Activated CD4-positive, alpha-beta memory T cell treated with anti-CD3 and anti-CD28 coated beads, Interleukin-2, amount 10 ng/mL, durations not matched to agents 7 days and 5 days (primary cell): ENCODE measurements around the gene CARD16. TPM values are rescaled to one million over a fixed set of nuclear protein-coding genes. Genes with fewer than 3 reads are reported as not detected.
"Not testable (repeated sequence)": the region's sequence is repeated elsewhere in the genome, so short reads cannot be mapped to it uniquely, and the experiment has no call there.

ENCODE experiments used
- CTCF ChIA-PET: fragments of 350-600 bp; sonication (Branson Sonifier 250); formaldehyde crosslinking; loops from one replicate; lab custom pipeline; 2021; ENCODE audit warnings: antibody characterized with exemption, inconsistent platforms; lab: Charles Lee
- POLR2A ChIA-PET: fragments of 350-600 bp; sonication (Branson Sonifier 250); formaldehyde crosslinking; loops from one replicate; lab custom pipeline; 2021; ENCODE audit warnings: antibody characterized with exemption; lab: Charles Lee
- DNase-seq: peaks from one replicate; pipeline ENCODE4 v3.0.0-alpha.2; 2020
- H3K27ac Mint-ChIP-seq: one replicate; pipeline ENCODE4 v1.8.0; 2021; ENCODE audit warnings: mild to moderate bottlenecking, mixed read lengths
- H3K27me3 Mint-ChIP-seq: one replicate; pipeline ENCODE4 v1.8.0; 2021; ENCODE audit warnings: mixed read lengths
- H3K36me3 Mint-ChIP-seq: one replicate; pipeline ENCODE4 v1.8.0; 2021; ENCODE audit warnings: low read depth, mixed read lengths
- H3K4me1 Mint-ChIP-seq: one replicate; pipeline ENCODE4 v1.8.0; 2021; ENCODE audit warnings: mixed read lengths
- H3K4me3 Mint-ChIP-seq: one replicate; pipeline ENCODE4 v1.8.0; 2021; ENCODE audit warnings: mild to moderate bottlenecking, mixed read lengths
- H3K9me3 Mint-ChIP-seq: one replicate; pipeline ENCODE4 v1.8.0; 2021; ENCODE audit warnings: mixed read lengths
- total RNA-seq, 2 experiments: library from RNA; stranded (reverse); gene quantifications; one replicate each; pipeline ENCODE4 v1.2.3, GENCODE V29; 2021

The CARD16 gene
- total RNA-seq, 2 experiments from 2014 or later = 98.1 to 101 TPM

DNA sequence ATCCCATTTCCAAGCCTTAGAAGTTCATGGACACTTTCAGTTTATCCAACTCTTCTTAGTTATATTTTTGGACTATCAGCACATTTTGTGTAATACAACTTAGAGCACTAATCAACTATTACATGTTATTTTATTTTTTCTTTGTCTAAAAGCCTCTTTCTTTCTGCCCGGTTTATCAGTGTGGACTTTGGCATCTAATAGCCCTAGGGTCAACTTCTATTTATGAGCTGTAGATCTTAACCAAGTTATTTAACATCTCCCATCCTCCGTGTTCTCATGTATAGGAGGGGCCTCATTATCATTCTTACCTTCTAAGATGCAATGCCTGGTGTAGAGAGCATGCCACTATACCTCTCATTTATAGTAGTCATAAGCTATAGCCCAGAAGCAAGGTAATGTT, 4.4 kb downstream of the CARD16 start:
- H3K36me3 Mint-ChIP-seq = peaks cover 81% of the 10 kb centered on the region
- H3K4me1 Mint-ChIP-seq = peaks cover 39% of the 10 kb centered on the region
- no peak for DNase-seq
- peaks cover 4% of the 10 kb centered on the region for H3K9me3 Mint-ChIP-seq
- no peak overlapping the region for H3K27ac Mint-ChIP-seq
- CTCF ChIA-PET = no interaction called here
- POLR2A ChIA-PET = interaction anchor here (1.2 kb wide), 1 partner anchor 29 kb away, joined by 3 read pairs; no protein-coding TSS in a partner anchor
- no peak overlapping the region for H3K4me3 Mint-ChIP-seq
- H3K27me3 Mint-ChIP-seq = no peaks in the 10 kb centered on the region

DNA sequence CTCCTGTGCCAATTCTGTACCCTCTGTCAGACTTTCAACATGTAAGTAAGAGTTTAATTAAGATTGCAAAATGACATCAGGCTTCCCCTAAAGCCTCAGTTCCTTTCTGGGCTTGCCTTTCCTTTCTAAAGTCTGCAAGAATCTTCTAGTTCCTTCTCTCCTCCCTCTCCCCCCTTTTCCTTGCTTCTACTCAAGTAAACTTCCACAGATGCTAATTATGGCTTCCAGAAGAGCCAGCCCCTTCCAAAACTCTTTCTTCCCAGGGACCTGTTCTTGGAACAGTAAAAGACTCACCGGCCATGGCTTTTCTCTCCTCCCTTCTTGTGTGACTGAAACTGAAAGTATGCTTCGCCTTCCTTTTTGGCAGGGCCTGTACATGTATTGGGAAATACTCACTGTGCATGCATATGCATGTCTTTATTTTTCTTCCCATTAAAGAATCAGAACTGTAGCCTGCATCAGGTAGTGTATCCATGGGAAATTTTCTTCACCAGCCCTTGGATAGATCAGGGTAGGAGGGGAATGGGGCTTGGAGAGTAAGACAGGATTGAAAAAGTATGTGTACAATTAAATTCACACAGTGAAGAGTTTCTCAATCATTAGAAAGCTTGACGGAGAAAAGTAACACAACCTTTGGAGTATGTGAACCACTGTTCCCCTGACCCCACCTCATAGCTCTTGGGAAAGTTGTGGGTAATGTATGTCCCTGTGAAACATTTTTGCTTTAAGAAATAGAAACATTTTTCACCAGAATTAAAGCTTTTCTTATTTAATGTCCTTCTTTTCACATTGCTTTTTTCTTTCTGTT, 10.1 kb downstream of the CARD16 start, which contains the start of gene CASP1:
TSS of gene CASP1 (minus strand) at position 332 of the 808 bp plus-strand sequence. CDS start at position 301, 31 bp downstream.
- Mint-ChIP-seq H3K4me1 (peaks cover 43% of the 10 kb centered on the region), H3K27me3 (no peaks in the 10 kb centered on the region), H3K4me3 (peak within 1 kb of the TSS; percentile 90), H3K36me3 (peaks cover 77% of the 10 kb centered on the region), H3K9me3 (peaks cover 2% of the 10 kb centered on the region), H3K27ac (peak within 1 kb of the TSS; percentile 87)
- POLR2A ChIA-PET = interaction anchor here (1.3 to 1.4 kb wide), 2 partner anchors 9 to 66 kb away, joined by 3 to 8 read pairs; partner anchors contain the start of gene CASP4
- CTCF ChIA-PET = interaction anchor here (0.8 kb wide), 1 partner anchor 8 kb away, joined by 3 read pairs; no protein-coding TSS in a partner anchor
- peak; percentile 33 for DNase-seq

DNA sequence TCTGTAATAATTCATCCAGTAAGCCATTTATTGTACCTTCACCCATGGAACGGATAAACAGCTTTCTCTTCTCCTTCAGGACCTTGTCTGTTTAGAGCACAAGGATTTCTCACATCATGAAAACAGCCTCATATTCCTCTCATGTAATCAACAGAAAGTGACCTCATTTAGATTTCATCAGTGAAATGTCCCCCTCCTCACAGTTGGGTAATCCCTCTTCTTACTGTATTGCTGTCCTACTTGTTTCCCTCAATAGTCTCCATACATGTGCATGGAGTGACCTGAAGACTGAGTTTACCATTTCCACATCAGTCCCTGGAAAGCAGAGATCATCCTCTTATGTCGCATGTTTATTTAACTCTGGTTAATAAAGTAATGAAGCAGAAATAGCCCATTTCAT, 10.7 kb downstream of the CARD16 start:
- peaks cover 41% of the 10 kb centered on the region for H3K4me1 Mint-ChIP-seq
- H3K27me3 Mint-ChIP-seq, H3K9me3 Mint-ChIP-seq, DNase-seq: not testable (repeated sequence)
- POLR2A ChIA-PET = interaction anchor here (0.8 to 1.0 kb wide), 4 partner anchors 9 to 100 kb away, joined by 3 to 7 read pairs (median 3); partner anchors contain the start of gene CASP5
- H3K4me3 Mint-ChIP-seq = peak overlapping the region; percentile 90
- H3K27ac Mint-ChIP-seq = peak overlapping the region; percentile 87
- CTCF ChIA-PET = interaction anchor here (1.1 kb wide), 1 partner anchor 9 kb away, joined by 5 read pairs; no protein-coding TSS in a partner anchor
- H3K36me3 Mint-ChIP-seq = peaks cover 77% of the 10 kb centered on the region

DNA sequence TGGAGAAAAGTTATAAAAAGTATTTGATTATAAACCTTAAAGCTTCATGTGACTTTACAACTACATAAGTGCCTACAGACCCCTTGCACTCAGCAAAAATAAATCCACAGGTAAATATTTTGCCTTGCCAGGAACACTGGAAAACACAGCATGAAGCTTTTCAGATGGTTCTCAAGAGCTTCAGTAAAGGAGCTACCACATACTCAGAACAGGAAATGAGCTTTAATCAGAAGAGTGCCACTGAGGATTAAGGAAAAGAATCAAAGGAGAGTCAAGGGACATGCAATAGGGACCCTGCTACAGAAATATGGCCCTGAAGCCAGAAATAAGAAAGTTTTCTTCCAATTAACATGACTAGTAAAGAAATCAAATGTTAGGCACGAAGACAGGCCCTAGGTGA, 11.4 kb downstream of the CARD16 start:
- ChIA-PET POLR2A (interaction anchor here (0.7 to 1.0 kb wide), 5 partner anchors 10 to 99 kb away, joined by 3 to 7 read pairs (median 3); partner anchors contain the start of gene CASP5), CTCF (interaction anchor here (1.1 kb wide), 1 partner anchor 9 kb away, joined by 5 read pairs; no protein-coding TSS in a partner anchor)
- no peaks in the 10 kb centered on the region for H3K27me3 Mint-ChIP-seq
- H3K27ac Mint-ChIP-seq = peak overlapping the region; percentile 87
- H3K4me1 Mint-ChIP-seq = peaks cover 42% of the 10 kb centered on the region
- H3K4me3 Mint-ChIP-seq = peak overlapping the region; percentile 90
- H3K36me3 Mint-ChIP-seq = peaks cover 79% of the 10 kb centered on the region
- DNase-seq = no peak
- peaks cover 2% of the 10 kb centered on the region for H3K9me3 Mint-ChIP-seq

DNA sequence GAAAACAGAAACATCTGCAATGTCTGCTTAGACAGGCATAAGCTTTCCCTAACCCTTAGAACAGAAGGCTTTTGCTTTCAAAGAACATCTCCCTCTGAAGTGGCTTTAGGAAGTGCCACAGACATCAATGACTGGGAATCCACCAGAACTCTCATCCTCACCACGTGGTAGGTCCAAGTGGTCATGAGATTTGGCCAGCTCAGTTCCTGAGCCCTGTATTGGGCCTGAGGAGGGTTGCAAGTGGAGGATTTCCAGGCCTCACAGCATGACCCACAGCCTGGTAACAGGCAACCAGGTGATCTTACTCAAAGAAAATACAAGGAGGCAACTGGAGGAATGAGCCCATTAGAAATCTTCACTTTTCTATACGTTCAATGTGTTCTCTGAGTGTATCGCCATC, 11.8 kb downstream of the CARD16 start:
- Mint-ChIP-seq H3K9me3 (peaks cover 2% of the 10 kb centered on the region), H3K27me3 (no peaks in the 10 kb centered on the region), H3K27ac (peak overlapping the region; percentile 87), H3K4me1 (peaks cover 46% of the 10 kb centered on the region), H3K36me3 (peaks cover 79% of the 10 kb centered on the region), H3K4me3 (peak overlapping the region; percentile 90)
- ChIA-PET POLR2A (interaction anchor here (0.7 to 1.0 kb wide), 5 partner anchors 10 to 99 kb away, joined by 3 to 7 read pairs (median 3); partner anchors contain the start of gene CASP5), CTCF (interaction anchor here (0.7 to 1.1 kb wide), 2 partner anchors 10 to 502 kb away, joined by 3 to 5 read pairs; no protein-coding TSS in a partner anchor)
- DNase-seq = no peak

DNA sequence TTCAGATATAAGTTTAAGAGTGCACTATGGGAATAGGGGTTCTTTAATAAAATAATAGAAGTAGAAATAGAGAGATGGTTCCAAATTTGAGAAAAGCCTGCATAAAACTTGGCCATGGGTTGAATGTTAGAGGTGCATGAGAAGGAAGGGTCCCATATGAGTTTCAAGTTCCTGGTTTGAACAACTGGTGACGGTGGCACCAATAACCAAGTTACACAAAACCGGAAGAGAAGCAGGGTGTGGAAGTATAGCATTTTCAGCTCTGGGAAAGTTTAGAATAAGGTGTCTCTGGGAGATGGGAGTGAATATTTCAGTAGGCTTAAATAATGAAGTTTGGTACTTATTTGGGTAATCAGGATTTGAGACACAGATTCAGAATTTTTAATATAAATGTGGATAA, 12.6 kb downstream of the CARD16 start:
- ChIA-PET POLR2A (no interaction called here), CTCF (interaction anchor here (0.7 kb wide), 1 partner anchor 501 kb away, joined by 3 read pairs; no protein-coding TSS in a partner anchor)
- no peaks in the 10 kb centered on the region for H3K9me3 Mint-ChIP-seq
- H3K4me1 Mint-ChIP-seq = peaks cover 52% of the 10 kb centered on the region
- DNase-seq = no peak
- H3K4me3 Mint-ChIP-seq = peak overlapping the region; percentile 90
- H3K27ac Mint-ChIP-seq = peak overlapping the region; percentile 13
- H3K27me3 Mint-ChIP-seq = no peaks in the 10 kb centered on the region
- H3K36me3 Mint-ChIP-seq = peaks cover 76% of the 10 kb centered on the region

DNA sequence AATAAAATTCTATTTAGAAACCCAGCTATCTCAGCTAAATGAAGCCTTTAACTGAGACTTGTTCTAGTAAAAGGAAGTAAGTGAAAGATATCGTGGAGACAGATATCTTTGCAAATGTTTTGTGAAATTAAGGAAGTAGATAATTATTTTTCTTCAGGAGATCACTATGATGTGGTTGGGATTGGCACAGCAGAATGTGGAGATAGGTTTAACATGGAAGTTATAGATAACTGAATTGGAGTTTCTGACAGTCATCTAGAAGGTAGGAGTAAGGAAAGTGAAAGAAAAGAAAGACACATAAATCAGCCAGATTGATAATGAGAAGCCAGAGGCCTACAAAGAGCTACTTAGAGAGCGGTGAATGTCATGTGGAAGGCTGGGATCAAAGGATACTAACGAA, 17.5 kb downstream of the CARD16 start:
- Mint-ChIP-seq H3K36me3 (peaks cover 76% of the 10 kb centered on the region), H3K4me3 (no peak overlapping the region), H3K9me3 (no peaks in the 10 kb centered on the region), H3K27ac (no peak overlapping the region), H3K27me3 (no peaks in the 10 kb centered on the region), H3K4me1 (peaks cover 23% of the 10 kb centered on the region)
- CTCF ChIA-PET = interaction anchor here (1.6 kb wide), 1 partner anchor 81 kb away, joined by 4 read pairs; no protein-coding TSS in a partner anchor
- POLR2A ChIA-PET = no interaction called here
- no peak for DNase-seq

DNA sequence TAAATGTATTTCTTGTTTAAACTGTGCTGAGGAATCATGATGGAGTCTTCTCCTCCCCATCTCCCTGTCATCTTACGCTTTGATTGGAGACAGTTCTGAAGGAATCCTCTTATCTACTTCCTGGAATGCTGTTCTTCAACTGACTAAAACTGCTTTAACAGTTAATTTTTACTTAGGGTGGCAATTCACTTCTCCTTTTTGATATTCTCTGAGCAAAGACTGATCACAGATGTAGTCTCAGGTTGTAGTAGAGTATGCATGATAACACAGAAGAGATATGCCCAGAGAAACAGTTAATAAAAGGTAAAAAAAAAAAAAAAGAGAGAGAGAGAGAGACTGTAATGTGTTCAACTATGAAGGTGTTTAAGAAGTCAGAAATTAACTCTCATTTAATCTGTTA, 20.7 kb downstream of the CARD16 start:
- peaks cover 11% of the 10 kb centered on the region for H3K4me1 Mint-ChIP-seq
- no peak overlapping the region for H3K4me3 Mint-ChIP-seq
- no peak for DNase-seq
- ChIA-PET POLR2A (no interaction called here), CTCF (no interaction called here)
- H3K27ac Mint-ChIP-seq = no peak overlapping the region
- H3K36me3 Mint-ChIP-seq = peaks cover 48% of the 10 kb centered on the region
- no peaks in the 10 kb centered on the region for H3K27me3 Mint-ChIP-seq
- H3K9me3 Mint-ChIP-seq = no peaks in the 10 kb centered on the region

DNA sequence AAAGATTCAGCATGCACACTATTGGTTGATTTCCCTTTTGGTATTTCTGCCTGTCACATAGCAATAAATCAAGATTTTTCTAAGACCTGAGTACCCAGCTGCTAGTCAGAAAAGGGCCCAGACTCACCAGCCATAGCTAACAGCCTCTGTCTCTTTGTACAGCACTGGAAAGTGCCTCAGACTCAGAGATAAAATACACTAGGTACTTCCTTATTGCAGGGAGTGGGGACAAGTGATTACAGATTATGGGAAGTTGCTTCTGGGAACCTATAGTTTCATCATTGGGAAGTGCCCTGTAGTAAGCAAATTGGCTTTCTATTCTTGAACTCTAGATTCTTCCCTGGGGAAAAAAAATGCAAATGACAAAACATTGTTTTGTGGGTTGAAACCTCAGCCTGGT, 22.1 kb downstream of the CARD16 start, which contains the start of gene CASP5:
TSS of gene CASP5 (minus strand) at position 166 of the 400 bp plus-strand sequence. CDS start at position 134, 32 bp downstream.
- no peak within 1 kb of the TSS for H3K27ac Mint-ChIP-seq
- ChIA-PET CTCF (no interaction called here), POLR2A (interaction anchor here (1.2 kb wide), 1 partner anchor 11 kb away, joined by 3 read pairs; no protein-coding TSS in a partner anchor)
- peaks cover 5% of the 10 kb centered on the region for H3K4me1 Mint-ChIP-seq
- no peaks in the 10 kb centered on the region for H3K27me3 Mint-ChIP-seq
- H3K4me3 Mint-ChIP-seq = no peak within 1 kb of the TSS
- H3K36me3 Mint-ChIP-seq = peaks cover 36% of the 10 kb centered on the region
- no peaks in the 10 kb centered on the region for H3K9me3 Mint-ChIP-seq
- no peak for DNase-seq

DNA sequence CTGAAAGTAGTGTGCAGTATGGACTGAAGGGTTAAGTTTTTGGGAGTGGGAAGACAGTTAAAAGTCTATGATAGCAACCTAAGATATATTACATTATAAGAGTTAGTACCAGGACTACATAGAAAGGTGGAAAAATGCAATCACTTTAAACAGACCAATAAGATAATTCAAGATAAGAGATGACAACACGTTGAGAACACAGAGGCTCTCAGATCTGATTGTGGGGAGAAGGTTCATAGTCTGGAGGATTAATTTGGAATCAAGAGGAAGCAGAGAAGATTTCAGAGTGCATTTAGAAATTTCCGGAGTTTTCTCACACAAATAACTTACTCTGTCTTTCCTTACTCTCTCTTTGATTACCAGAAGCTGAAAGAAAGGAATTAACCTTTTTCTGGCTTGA, 22.6 kb downstream of the CARD16 start:
- POLR2A ChIA-PET = interaction anchor here (1.2 kb wide), 1 partner anchor 11 kb away, joined by 3 read pairs; no protein-coding TSS in a partner anchor

DNA sequence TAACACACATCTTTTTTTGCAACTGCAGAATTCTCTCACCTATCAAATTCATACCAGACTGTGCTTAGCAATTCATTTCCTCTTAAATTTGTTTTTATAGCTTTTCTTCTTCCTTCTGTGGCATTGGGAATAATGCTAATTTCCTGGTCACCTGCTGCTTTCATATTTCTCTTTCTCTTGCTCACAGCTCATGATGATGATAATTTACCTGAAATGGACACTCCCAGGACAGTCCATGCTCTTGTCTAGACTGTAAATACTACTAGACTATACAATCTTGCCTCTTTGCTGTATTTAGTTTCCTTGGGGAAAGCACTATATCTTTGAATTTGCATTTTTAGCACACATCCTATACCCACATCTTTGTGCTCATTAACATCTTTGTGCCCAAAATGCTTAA, 37.7 kb downstream of the CARD16 start:
- H3K27me3 Mint-ChIP-seq = no peaks in the 10 kb centered on the region
- no peaks in the 10 kb centered on the region for H3K4me1 Mint-ChIP-seq
- ChIA-PET CTCF (no interaction called here), POLR2A (no interaction called here)
- DNase-seq = no peak
- H3K9me3 Mint-ChIP-seq = no peaks in the 10 kb centered on the region
- H3K36me3 Mint-ChIP-seq = no peaks in the 10 kb centered on the region
- no peak overlapping the region for H3K4me3 Mint-ChIP-seq
- no peak overlapping the region for H3K27ac Mint-ChIP-seq

More for the DNA sequence above, 22.6 kb downstream of the CARD16 start:
- no peaks in the 10 kb centered on the region for H3K27me3 Mint-ChIP-seq
- DNase-seq = no peak
- no peak overlapping the region for H3K4me3 Mint-ChIP-seq
- no peak overlapping the region for H3K27ac Mint-ChIP-seq
- CTCF ChIA-PET = no interaction called here
- H3K36me3 Mint-ChIP-seq = peaks cover 31% of the 10 kb centered on the region
- no peaks in the 10 kb centered on the region for H3K4me1 Mint-ChIP-seq
- H3K9me3 Mint-ChIP-seq = no peaks in the 10 kb centered on the region

DNA sequence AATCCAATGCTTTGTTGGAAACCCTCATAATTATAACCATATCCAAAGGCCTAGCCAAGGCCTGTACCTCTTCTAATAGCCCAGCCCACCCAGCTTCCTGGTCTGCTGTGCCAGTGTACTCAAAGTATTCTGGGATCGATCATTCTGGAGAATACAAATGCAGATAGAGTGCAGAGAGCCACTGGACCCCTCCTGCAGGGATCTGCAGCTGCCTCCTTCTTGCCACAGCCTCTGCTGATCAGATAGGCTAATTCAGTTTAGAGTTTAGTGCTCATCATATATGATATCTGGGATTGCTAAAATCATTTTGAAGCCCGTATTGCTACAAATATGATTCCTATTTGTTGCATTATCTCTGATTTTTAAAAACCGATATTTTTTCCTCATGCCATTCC, 39.7 kb downstream of the CARD16 start:
- POLR2A ChIA-PET = interaction anchor here (1.1 kb wide), 1 partner anchor 37 kb away, joined by 3 read pairs; no protein-coding TSS in a partner anchor
- Mint-ChIP-seq H3K27ac (no peak overlapping the region), H3K4me3 (no peak overlapping the region), H3K36me3 (no peaks in the 10 kb centered on the region), H3K27me3 (no peaks in the 10 kb centered on the region), H3K9me3 (no peaks in the 10 kb centered on the region), H3K4me1 (peaks cover 6% of the 10 kb centered on the region)
- no peak for DNase-seq
- CTCF ChIA-PET = no interaction called here

DNA sequence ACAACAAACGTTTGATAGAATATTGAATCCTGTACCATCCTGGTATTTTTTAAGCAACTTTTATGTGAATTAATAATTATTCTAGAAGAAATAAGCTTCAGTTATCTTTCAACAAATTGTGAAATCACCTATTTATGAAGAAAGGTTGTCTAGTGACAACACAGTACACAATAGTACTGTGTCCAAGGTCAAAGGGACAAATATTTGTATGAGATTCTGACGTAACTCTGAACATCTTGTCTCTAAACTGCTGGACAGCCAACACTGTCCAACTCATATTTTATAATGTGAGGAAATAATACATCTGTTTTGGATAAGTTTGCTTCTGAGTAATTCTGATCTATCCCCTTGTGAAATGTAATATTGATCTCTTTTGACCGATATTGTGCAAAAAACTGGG, 41.1 kb downstream of the CARD16 start:
- H3K27me3 Mint-ChIP-seq = no peaks in the 10 kb centered on the region
- CTCF ChIA-PET = no interaction called here
- H3K9me3 Mint-ChIP-seq = no peaks in the 10 kb centered on the region
- no peaks in the 10 kb centered on the region for H3K36me3 Mint-ChIP-seq
- no peak overlapping the region for H3K4me3 Mint-ChIP-seq
- H3K27ac Mint-ChIP-seq = no peak overlapping the region
- H3K4me1 Mint-ChIP-seq = peaks cover 8% of the 10 kb centered on the region
- POLR2A ChIA-PET = no interaction called here
- no peak for DNase-seq
